A549 (cell line): ENCODE results near the gene RAPH1.
"Not testable (repeated sequence)": the region's sequence is repeated elsewhere in the genome, so short reads cannot be mapped to it uniquely, and the experiment has no call there.

ENCODE experiments used
- CBX2 ChIP-seq: fragments of 200-600 bp; sonication (generic); IDR thresholded peaks from 2 replicates; pipeline ENCODE4 v1.6.1; 2016; ENCODE audit warnings: low read depth, mild to moderate bottlenecking, borderline replicate concordance
- CTCF ChIP-seq: fragments of >200 bp; sonication (Bioruptor Twin); formaldehyde crosslinking; IDR thresholded peaks from 3 replicates; pipeline ENCODE4 v1.5.1; 2016
- FOSB ChIP-seq: fragments of 250-450 bp; sonication (Bioruptor Pico); IDR thresholded peaks from 2 replicates; pipeline ENCODE4 v1.5.0; 2020; ENCODE audit warnings: mild to moderate bottlenecking, moderate library complexity
- HDAC2 ChIP-seq: fragments of 200-600 bp; sonication (generic); IDR thresholded peaks from 2 replicates; pipeline ENCODE4 v1.6.1; 2016
- NFE2L2 ChIP-seq: fragments of 150-350 bp; conservative IDR thresholded peaks from 2 replicates; pipeline ENCODE4 v1.6.1; 2014; ENCODE audit warnings: low read length
- RCOR1 ChIP-seq: fragments of 150-350 bp; IDR thresholded peaks from 2 replicates; pipeline ENCODE4 v1.6.1; 2014; ENCODE audit warnings: antibody characterized with exemption, low read length, low read depth

DNA sequence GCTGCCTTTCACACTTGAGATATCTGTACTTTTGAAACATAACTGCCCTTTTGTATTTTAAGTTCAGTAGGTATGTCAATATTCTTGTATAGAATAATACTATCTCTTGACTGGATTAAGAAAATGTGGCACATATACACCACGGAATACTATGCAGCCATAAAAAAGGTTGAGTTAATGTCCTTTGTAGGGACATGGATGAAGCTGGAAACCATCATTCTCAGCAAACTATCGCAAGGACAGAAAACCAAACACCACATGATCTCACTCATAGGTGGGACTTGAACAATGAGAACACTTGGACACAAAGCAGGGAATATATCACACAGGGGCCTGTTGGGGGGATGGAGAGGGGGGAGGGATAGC, 1.5 kb upstream of the RAPH1 start:
- not testable (repeated sequence) for TF ChIP-seq CBX2; RCOR1; HDAC2; CTCF; NFE2L2; FOSB (CRISPR knock-in tag)
